C4-2B (cell line): ENCODE measurements around the gene CHRM2.
"Not testable (repeated sequence)": the region's sequence is repeated elsewhere in the genome, so short reads cannot be mapped to it uniquely, and the experiment has no call there.

Experiments
- H3K27ac ChIP-seq: fragments of 450-650 bp; 2 replicates; pipeline ENCODE4 v1.5.1; 2017
- ZFX ChIP-seq: fragments of 450-650 bp; IDR thresholded peaks from 2 replicates; pipeline ENCODE4 v1.6.1; 2017
- TF ChIP-seq, protein P1 (sequence below): fragments of 450-650 bp; conservative IDR thresholded peaks from 2 replicates; pipeline ENCODE4 v1.5.1; 2017; ENCODE audit warnings: mild to moderate bottlenecking

Gene CHRM2

DNA sequence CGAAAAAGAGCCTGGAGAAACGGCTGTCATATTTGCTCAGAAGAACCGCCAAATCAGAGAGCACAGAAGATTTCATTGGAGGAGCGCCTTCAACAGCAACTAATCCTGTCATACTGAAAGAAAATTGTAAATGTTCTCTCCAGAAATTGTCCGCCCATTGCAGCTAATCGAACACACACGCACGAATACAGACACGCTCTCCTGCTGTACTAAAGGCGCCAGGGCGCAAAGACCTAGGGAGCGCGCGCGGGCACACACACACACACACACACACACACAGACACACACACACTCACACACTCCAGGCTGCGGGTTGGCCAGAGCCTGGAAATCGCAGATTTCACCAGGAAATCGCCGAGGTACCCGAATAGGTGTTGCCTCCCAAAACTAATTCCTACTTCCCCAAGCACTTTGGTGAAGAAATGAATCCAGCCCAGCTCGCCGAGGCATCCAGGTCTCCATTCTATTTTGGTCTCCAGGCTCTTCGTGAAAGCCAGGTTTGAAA, at the start of gene CHRM2:
CHRM2 (plus strand) TSS at position 157 of the 505 bp plus-strand sequence. CDS start 146,214 bp downstream, outside the sequence.
- TF ChIP-seq ZFX, result no peak
- TF ChIP-seq, protein P1, sequence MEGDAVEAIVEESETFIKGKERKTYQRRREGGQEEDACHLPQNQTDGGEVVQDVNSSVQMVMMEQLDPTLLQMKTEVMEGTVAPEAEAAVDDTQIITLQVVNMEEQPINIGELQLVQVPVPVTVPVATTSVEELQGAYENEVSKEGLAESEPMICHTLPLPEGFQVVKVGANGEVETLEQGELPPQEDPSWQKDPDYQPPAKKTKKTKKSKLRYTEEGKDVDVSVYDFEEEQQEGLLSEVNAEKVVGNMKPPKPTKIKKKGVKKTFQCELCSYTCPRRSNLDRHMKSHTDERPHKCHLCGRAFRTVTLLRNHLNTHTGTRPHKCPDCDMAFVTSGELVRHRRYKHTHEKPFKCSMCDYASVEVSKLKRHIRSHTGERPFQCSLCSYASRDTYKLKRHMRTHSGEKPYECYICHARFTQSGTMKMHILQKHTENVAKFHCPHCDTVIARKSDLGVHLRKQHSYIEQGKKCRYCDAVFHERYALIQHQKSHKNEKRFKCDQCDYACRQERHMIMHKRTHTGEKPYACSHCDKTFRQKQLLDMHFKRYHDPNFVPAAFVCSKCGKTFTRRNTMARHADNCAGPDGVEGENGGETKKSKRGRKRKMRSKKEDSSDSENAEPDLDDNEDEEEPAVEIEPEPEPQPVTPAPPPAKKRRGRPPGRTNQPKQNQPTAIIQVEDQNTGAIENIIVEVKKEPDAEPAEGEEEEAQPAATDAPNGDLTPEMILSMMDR, result no peak
- no peak within 1 kb of the TSS for H3K27ac ChIP-seq

GRCh38 chr7:136831398-136831797, 37.1 kb upstream of the CHRM2 start:
- H3K27ac ChIP-seq, result not testable (repeated sequence)

- TF ChIP-seq, protein P1, result no peak
- no peak for TF ChIP-seq ZFX
- H3K27ac ChIP-seq, result no peak overlapping the region
Measured at GRCh38 chr7:136845899-136846465, 22.5 kb upstream of the CHRM2 start.

DNA sequence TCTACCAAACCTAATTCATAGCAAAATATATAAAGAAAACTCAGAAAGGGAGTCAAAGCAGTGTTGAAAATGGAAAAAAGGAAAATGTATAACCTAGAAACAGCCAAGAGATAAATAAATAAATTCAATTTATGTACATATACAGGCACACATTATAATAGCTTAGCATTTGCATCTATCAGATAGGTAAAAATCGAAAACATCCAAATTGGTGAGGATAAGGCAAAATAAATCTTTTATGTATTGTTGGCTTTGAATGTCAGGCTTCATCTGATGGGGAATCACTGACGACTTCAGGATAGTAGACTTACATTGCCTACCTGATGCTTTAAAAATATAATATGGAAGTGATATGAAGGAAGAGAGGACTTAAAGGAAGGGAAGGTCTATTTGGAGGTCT, 20.6 kb upstream of the CHRM2 start:
- TF ChIP-seq ZFX, result no peak
- TF ChIP-seq, protein P1, result no peak
- no peak overlapping the region for H3K27ac ChIP-seq

DNA sequence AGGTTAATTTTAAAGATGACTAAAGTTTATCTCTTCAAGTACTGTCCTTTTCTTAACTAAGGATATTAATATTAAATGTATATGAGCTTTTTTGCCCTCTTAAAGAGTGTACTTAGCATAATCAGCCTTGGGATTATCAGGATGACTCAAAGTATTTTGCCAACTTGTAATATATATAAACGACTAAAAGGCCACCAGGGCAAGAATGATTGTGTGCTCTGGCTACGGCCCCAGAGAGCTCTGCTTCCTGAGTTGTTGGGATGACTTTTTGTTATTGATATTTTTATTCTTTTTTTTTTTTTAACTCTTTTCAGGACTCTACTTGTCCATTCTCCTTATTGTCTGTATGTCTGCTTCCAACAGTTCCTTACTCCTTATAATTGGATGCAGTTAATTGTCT, 14.8 kb upstream of the CHRM2 start:
- TF ChIP-seq, protein P1, result no peak
- TF ChIP-seq ZFX, result no peak
- no peak overlapping the region for H3K27ac ChIP-seq

DNA sequence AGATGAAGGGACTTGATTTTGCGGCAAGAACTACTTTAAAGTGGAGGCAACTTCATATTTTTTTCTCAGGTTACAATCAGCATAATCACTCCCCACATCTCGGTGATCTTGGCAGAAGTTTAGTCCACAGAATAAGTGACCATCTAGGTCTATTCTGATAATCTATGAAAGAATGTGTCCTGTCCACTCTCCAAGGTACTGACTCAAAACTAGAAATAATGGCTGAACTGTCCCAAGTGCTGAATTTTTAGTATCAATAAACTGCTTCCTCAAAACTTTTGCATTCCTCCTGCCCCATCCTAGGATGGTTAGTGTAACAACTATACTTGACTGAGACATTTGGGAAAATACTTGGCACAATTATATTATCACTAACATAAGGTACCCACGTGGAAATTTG, 10.9 kb upstream of the CHRM2 start:
- no peak overlapping the region for H3K27ac ChIP-seq
- TF ChIP-seq, protein P1, result no peak
- no peak for TF ChIP-seq ZFX

DNA sequence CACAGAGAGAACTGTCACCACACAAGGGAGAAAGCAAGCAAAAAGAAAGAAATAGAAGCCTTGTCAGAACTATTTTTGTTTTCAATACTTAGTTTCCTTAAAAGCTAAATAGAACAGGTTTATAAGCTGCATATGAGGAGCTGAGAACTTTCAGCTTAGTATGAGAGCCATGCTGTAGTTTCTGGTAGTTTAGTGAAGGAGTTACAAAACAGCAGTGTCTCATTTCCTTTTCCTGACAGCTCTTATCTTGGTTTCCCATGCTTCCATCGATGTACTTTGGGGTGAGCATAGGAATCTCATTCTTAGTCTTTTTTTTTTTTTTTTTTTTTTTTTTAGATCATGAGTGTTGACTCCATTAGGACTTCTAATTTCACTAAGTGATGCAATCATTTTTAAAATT, 8.6 kb upstream of the CHRM2 start:
- H3K27ac ChIP-seq, result no peak overlapping the region
- TF ChIP-seq, protein P1, result no peak
- TF ChIP-seq ZFX, result no peak

DNA sequence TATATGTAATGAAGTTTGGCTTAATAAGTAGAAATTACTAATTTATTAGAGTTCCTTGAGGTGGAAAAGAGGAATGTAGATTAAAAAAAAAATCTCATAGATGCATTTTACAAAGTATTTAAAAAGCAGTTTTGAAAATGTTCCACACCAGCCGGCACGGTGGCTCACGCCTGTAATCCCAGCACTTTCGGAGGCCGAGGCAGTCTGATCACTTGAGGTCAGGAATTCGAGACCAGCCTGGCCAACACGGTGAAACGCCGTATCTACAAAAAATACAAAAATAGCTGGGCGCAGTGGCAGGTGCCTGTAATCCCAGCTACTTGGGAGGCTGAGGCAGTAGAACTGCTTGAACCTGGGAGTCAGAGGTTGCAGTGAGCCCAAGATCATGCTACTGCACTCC, 3.2 kb upstream of the CHRM2 start:
- TF ChIP-seq, protein P1, result no peak
- TF ChIP-seq ZFX, result no peak
- H3K27ac ChIP-seq, result no peak overlapping the region
